ENCODE measurements around the gene TACC3. TPM values are rescaled to one million over a fixed set of nuclear protein-coding genes. Genes with fewer than 3 reads are reported as not detected.

Gene TACC3
- 13.9 and 15.3 TPM in 2 replicates for total RNA-seq

- Histone ChIP-seq H3K36me3 (ENCODE audit: control insufficient read depth, insufficient read depth, low read length) (no peaks in the 10 kb centered on the region), H3K27me3 (ENCODE audit: control insufficient read depth, insufficient read depth, low read length) (no peaks in the 10 kb centered on the region), H3K4me3 (ENCODE audit: low read depth, low read length) (peak within 1 kb of the TSS; percentile 71)
- TF ChIP-seq CTCF (IDR thresholded peaks at IDR 0.05; ENCODE audit: insufficient read depth, low read length, poor library complexity, severe bottlenecking) = no peak
- peak; percentile 82 for DNase-seq (ENCODE audit: low read depth)
Observed at GRCh38 chr4:1721003-1721665, at the start of gene TACC3, which contains the start of gene TMEM129. Gene TACC3 (plus strand): TSS chr4:1721521. CDS start chr4:1723422, 1,901 bp downstream. Gene TMEM129 (minus strand): TSS chr4:1721323. CDS start chr4:1720837, 486 bp downstream.

DNA sequence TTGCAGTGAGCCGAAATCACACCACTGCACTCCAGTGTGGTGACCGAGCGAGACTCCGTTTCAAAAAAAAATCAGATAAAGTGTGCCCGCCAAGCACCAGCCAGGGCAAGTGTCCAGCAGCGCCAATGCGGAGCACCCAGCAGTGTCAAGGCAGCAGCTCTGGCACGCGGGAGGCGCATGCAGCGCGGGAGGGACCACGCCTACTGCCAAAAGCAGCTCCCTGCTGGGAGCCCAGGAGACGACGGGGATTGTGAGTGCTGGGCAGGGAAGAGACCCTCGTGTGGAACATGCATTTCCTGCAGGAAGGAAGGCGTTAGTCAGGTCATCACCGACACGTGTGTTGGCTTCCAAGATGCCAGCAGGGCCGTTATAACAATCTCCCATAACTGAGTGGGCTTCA, 47.6 kb upstream of the TACC3 start:
- H3K27me3 ChIP-seq (ENCODE audit: control insufficient read depth, insufficient read depth, low read length) = peaks cover 3% of the 10 kb centered on the region
- no peak for DNase-seq (ENCODE audit: low read depth)
- no peak for TF ChIP-seq CTCF (IDR thresholded peaks at IDR 0.05; ENCODE audit: insufficient read depth, low read length, poor library complexity, severe bottlenecking)
- H3K36me3 ChIP-seq (ENCODE audit: control insufficient read depth, insufficient read depth, low read length) = no peaks in the 10 kb centered on the region
- H3K4me3 ChIP-seq (ENCODE audit: low read depth, low read length) = no peak overlapping the region

DNA sequence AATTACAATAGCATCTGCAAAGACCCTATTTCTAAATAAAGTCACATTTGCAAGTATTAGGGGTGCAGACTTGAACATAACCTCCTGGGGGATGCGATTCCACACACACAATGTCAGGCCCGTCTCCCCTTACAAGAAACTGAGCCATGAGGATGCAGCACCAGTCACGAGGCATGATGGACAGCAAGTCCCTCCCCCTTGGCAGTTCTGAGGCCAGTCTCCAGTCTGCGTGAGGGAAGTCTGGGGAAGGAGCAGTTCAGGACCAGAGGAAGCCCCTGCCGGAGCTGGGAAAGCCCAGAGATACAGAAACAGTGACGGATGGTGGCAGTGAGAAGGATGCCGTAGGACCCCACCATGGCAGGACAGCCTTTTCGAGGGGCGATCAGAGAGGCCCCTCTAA, 46.6 kb upstream of the TACC3 start:
- no peak for DNase-seq (ENCODE audit: low read depth)
- TF ChIP-seq CTCF (IDR thresholded peaks at IDR 0.05; ENCODE audit: insufficient read depth, low read length, poor library complexity, severe bottlenecking) = no peak
- no peak overlapping the region for H3K4me3 ChIP-seq (ENCODE audit: low read depth, low read length)

DNA sequence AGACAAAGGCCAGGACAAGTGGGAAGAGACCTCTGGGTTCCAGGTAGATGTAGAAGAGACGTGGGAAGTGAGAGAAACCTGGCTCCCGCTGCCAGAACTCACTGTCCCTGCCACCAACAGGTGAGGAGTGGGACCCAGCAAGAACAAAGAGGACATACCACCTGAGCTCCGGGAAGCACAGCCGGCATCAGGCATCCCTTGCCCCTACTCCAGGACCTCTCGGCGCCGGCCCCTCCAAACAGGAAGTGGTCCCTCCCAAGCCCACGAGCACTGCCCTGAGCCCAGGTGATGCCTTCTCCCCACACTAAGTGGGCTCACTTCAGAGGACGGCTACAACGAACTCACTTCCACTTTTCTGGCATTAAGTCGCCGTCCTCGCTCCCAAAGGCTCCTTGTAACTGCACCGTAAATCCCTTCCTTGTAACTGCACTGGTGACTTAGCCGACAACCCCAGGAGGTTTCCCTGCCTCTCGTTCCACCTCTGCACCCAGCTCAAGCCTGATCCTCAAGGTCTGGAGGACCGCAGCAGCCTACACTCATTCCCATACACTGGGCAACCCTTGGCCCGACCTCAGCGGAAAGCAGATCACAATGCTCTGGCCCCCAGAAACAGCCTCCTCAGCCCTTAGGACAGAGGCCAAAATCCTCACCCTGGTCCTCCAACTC, 46.1 kb upstream of the TACC3 start:
- H3K36me3 ChIP-seq (ENCODE audit: control insufficient read depth, insufficient read depth, low read length) = no peaks in the 10 kb centered on the region
- no peak for DNase-seq (ENCODE audit: low read depth)
- no peak overlapping the region for H3K4me3 ChIP-seq (ENCODE audit: low read depth, low read length)
- peaks cover 3% of the 10 kb centered on the region for H3K27me3 ChIP-seq (ENCODE audit: control insufficient read depth, insufficient read depth, low read length)
- TF ChIP-seq CTCF (IDR thresholded peaks at IDR 0.05; ENCODE audit: insufficient read depth, low read length, poor library complexity, severe bottlenecking) = no peak

More for the DNA sequence above, 46.6 kb upstream of the TACC3 start:
- peaks cover 3% of the 10 kb centered on the region for H3K27me3 ChIP-seq (ENCODE audit: control insufficient read depth, insufficient read depth, low read length)
- H3K36me3 ChIP-seq (ENCODE audit: control insufficient read depth, insufficient read depth, low read length) = no peaks in the 10 kb centered on the region

DNA sequence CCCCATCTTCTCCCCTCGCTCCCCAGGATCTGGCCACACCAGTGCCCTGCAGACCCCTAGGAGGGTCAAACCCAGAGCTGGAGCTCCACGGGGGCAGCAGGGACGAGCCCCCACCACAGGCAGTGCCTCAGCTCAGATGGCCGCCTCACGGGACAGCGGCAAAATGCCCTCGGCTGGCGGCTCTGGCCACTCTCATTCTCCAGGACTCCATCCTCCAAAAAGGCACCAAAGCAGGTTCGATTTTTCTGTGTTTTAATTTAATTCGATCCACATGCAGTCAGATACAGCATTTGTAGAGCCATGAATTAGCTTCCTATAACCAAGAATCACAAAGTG, 45.6 kb upstream of the TACC3 start:
- no peak for DNase-seq (ENCODE audit: low read depth)
- H3K4me3 ChIP-seq (ENCODE audit: low read depth, low read length) = no peak overlapping the region
- H3K27me3 ChIP-seq (ENCODE audit: control insufficient read depth, insufficient read depth, low read length) = peaks cover 3% of the 10 kb centered on the region
- no peak for TF ChIP-seq CTCF (IDR thresholded peaks at IDR 0.05; ENCODE audit: insufficient read depth, low read length, poor library complexity, severe bottlenecking)
- no peaks in the 10 kb centered on the region for H3K36me3 ChIP-seq (ENCODE audit: control insufficient read depth, insufficient read depth, low read length)
